Erythroblast (primary cell): Measurements from ENCODE around the gene DEPDC5.
A peak's percentile ranks its signal among the peaks of the same experiment; 100 is the strongest.

Source experiments
- DNase-seq, 2 experiments: peaks; one replicate each; lab custom pipeline; 2025; lab: John Stamatoyannopoulos, UW
- GATA1 ChIP-seq: IDR thresholded peaks from 2 replicates; pipeline ENCODE4 v1.6.1; 2011; ENCODE audit warnings: low read depth, mild to moderate bottlenecking, control low read depth, low read length, moderate library complexity
- POLR2A ChIP-seq: IDR thresholded peaks from 2 replicates; pipeline ENCODE4 v1.6.1; 2011; ENCODE audit warnings: mild to moderate bottlenecking, low read length

The DEPDC5 gene

GRCh38 chr22:31841078-31841827 is 87.4 kb downstream of the DEPDC5 start:
- TF ChIP-seq POLR2A (no peak), GATA1 (no peak)

GRCh38 chr22:31843526-31843925 is 89.7 kb downstream of the DEPDC5 start:
- TF ChIP-seq GATA1 (no peak), POLR2A (no peak)
- DNase-seq = no peak

More at GRCh38 chr22:31841078-31841827, 87.4 kb downstream of the DEPDC5 start:
- DNase-seq = no peak

- TF ChIP-seq GATA1 (no peak), POLR2A (no peak)
- no peak for DNase-seq
Observed at GRCh38 chr22:31844941-31845340, 91.1 kb downstream of the DEPDC5 start.

- DNase-seq = peak; percentile 53
- no peak for TF ChIP-seq GATA1
- TF ChIP-seq POLR2A = no peak
Observed at GRCh38 chr22:31846161-31847115, 92.6 kb downstream of the DEPDC5 start.

GRCh38 chr22:31848411-31848810 is 94.6 kb downstream of the DEPDC5 start:
- TF ChIP-seq POLR2A (no peak), GATA1 (no peak)

GRCh38 chr22:31850135-31850534 is 96.3 kb downstream of the DEPDC5 start:
- no peak for DNase-seq
- TF ChIP-seq GATA1 (no peak), POLR2A (no peak)

More at GRCh38 chr22:31848411-31848810, 94.6 kb downstream of the DEPDC5 start:
- DNase-seq = no peak

- no peak for DNase-seq
- no peak for TF ChIP-seq POLR2A
- TF ChIP-seq GATA1 = no peak
Observed at GRCh38 chr22:31852691-31853421, 99.0 kb downstream of the DEPDC5 start.

GRCh38 chr22:31853736-31854495 is 100.1 kb downstream of the DEPDC5 start:
- no peak for DNase-seq
- no peak for TF ChIP-seq POLR2A
- TF ChIP-seq GATA1 = no peak

- no peak for TF ChIP-seq POLR2A
- no peak for TF ChIP-seq GATA1
Observed at GRCh38 chr22:31857247-31857646, 103.4 kb downstream of the DEPDC5 start.

GRCh38 chr22:31861226-31861840 is 107.5 kb downstream of the DEPDC5 start:
- no peak for DNase-seq

More at GRCh38 chr22:31857247-31857646, 103.4 kb downstream of the DEPDC5 start:
- no peak for DNase-seq

GRCh38 chr22:31866918-31867317 is 113.1 kb downstream of the DEPDC5 start:
- TF ChIP-seq POLR2A (no peak), GATA1 (no peak)
- DNase-seq = peak; percentile 42 to 51

More at GRCh38 chr22:31861226-31861840, 107.5 kb downstream of the DEPDC5 start:
- TF ChIP-seq POLR2A = no peak
- TF ChIP-seq GATA1 = no peak
